ENCODE results near the gene VAMP4. TPM values are rescaled to one million over a fixed set of nuclear protein-coding genes. Genes with fewer than 3 reads are reported as not detected.

Gene VAMP4

DNA sequence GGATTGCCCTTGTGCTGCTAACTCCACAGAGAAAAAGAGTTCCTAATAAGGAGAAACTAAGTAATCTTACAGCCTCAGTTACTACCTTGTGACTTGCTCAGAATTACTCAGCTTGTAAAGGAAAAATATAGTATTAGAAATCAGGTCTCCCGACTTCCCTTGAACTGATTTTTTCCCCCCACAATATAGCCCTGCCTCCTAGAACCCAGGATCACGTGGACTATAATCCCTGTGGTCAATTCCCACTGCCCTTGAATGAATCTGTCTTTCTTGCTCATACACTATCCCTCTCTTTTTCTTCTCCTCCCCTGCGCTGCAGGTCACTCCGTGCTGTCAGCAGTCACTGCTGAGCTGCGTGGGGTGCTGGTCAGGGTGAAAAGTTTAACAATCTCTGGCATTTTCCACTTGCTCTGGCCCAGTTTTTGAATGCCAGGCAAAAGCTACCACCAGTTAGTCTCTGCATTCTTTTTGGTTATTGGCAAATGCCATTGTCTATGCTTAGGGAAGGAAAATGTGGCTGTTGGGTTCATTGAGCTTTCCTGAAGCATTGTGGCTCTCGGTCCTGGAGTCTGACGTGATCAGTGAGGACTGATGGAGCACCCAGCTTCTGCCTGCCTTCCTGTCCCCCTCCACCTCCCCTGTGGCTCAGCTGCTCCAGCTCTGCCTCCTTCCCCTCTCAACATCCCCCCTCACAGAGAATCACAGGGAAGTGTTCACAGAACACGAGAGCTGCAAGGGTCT lies 87.5 kb downstream of the VAMP4 start:
- H4K5ac ChIP-seq (ENCODE audit: low read length) = no peak overlapping the region
- no peak for DNase-seq
- no peaks in the 10 kb centered on the region for H3K79me2 ChIP-seq (ENCODE audit: control insufficient read depth, insufficient read depth, low read length)
- no peak overlapping the region for H3K56ac ChIP-seq (ENCODE audit: low read length)
- no peak overlapping the region for H3K23ac ChIP-seq (ENCODE audit: low read length)
- H4K8ac ChIP-seq (ENCODE audit: low read depth, low read length) = no peak overlapping the region
- H3K4me3 ChIP-seq (ENCODE audit: low read length) = no peak overlapping the region
- no peak overlapping the region for H3K27ac ChIP-seq (ENCODE audit: low read depth, low read length)
- H3K27me3 ChIP-seq (ENCODE audit: insufficient read depth, low read length, poor library complexity) = no peaks in the 10 kb centered on the region
- no peak overlapping the region for H3K4ac ChIP-seq (ENCODE audit: low read depth, low read length)
- H3K18ac ChIP-seq (ENCODE audit: low read length) = no peak overlapping the region
- no CpG with 5 or more reads among the region's 8 CpGs for WGBS (ENCODE audit: extremely low coverage, insufficient coverage, low lambda C conversion rate)
- H2AK5ac ChIP-seq (ENCODE audit: low read length) = no peak overlapping the region
- no peak overlapping the region for H2BK5ac ChIP-seq (ENCODE audit: low read length)
- no peak overlapping the region for H3K4me2 ChIP-seq (ENCODE audit: low read length)
- no peaks in the 10 kb centered on the region for H3K36me3 ChIP-seq (ENCODE audit: control insufficient read depth, insufficient read depth, low read length)
- no peak overlapping the region for H3K9ac ChIP-seq (ENCODE audit: low read length)
- no peaks in the 10 kb centered on the region for H3K79me1 ChIP-seq (ENCODE audit: low read length)
- no peak overlapping the region for H2BK120ac ChIP-seq (ENCODE audit: low read depth, low read length)
- H3K4me1 ChIP-seq (ENCODE audit: control insufficient read depth, low read depth, low read length) = no peaks in the 10 kb centered on the region
- H2BK15ac ChIP-seq (replicated peaks; ENCODE audit: low read depth) = no peak overlapping the region

DNA sequence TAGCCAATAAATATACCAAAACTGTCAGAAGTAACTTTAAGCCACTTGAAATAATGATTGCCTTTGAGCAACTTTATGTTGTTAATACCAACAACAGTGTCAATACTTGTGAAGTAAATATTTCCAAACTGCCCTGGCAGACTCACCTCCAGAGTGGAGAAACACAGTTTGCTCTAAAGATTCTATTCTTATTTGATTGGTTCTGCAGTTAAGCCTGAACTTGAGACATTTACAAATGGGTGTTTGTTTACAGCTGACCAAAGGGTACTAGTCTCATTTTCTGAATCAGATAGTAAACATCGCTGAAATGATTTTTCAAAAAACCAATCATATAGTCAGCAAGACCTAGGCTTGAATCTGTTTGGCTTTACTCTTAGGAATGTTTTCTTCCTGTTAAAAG lies 88.1 kb downstream of the VAMP4 start:
- Histone ChIP-seq H3K9ac (ENCODE audit: low read length) (no peak overlapping the region), H3K27me3 (ENCODE audit: insufficient read depth, low read length, poor library complexity) (no peaks in the 10 kb centered on the region), H4K8ac (ENCODE audit: low read depth, low read length) (no peak overlapping the region), H2BK15ac (replicated peaks; ENCODE audit: low read depth) (no peak overlapping the region), H3K36me3 (ENCODE audit: control insufficient read depth, insufficient read depth, low read length) (no peaks in the 10 kb centered on the region), H3K4ac (ENCODE audit: low read depth, low read length) (no peak overlapping the region), H4K5ac (ENCODE audit: low read length) (no peak overlapping the region), H2AK5ac (ENCODE audit: low read length) (no peak overlapping the region), H3K4me1 (ENCODE audit: control insufficient read depth, low read depth, low read length) (no peaks in the 10 kb centered on the region), H3K27ac (ENCODE audit: low read depth, low read length) (no peak overlapping the region), H3K79me2 (ENCODE audit: control insufficient read depth, insufficient read depth, low read length) (no peaks in the 10 kb centered on the region), H3K56ac (ENCODE audit: low read length) (no peak overlapping the region), H3K79me1 (ENCODE audit: low read length) (no peaks in the 10 kb centered on the region), H3K18ac (ENCODE audit: low read length) (no peak overlapping the region), H3K4me2 (ENCODE audit: low read length) (no peak overlapping the region), H2BK120ac (ENCODE audit: low read depth, low read length) (no peak overlapping the region), H3K23ac (ENCODE audit: low read length) (no peak overlapping the region), H3K4me3 (ENCODE audit: low read length) (no peak overlapping the region), H2BK5ac (ENCODE audit: low read length) (no peak overlapping the region)
- WGBS (ENCODE audit: extremely low coverage, insufficient coverage, low lambda C conversion rate) = no CpG with 5 or more reads among the region's 1 CpG
- DNase-seq = no peak

GRCh38 chr1:171652234-171652822 lies 89.5 kb downstream of the VAMP4 start, which contains the start of gene MYOC:
Gene MYOC (minus strand): TSS chr1:171652688. CDS start chr1:171652611, 77 bp downstream.
- Histone ChIP-seq H4K8ac (ENCODE audit: low read depth, low read length) (no peak within 1 kb of the TSS), H2BK5ac (ENCODE audit: low read length) (no peak within 1 kb of the TSS), H3K18ac (ENCODE audit: low read length) (no peak within 1 kb of the TSS), H2AK5ac (ENCODE audit: low read length) (no peak within 1 kb of the TSS), H3K79me2 (ENCODE audit: control insufficient read depth, insufficient read depth, low read length) (no peaks in the 10 kb centered on the region), H3K79me1 (ENCODE audit: low read length) (no peaks in the 10 kb centered on the region), H3K56ac (ENCODE audit: low read length) (no peak within 1 kb of the TSS), H2BK15ac (replicated peaks; ENCODE audit: low read depth) (no peak within 1 kb of the TSS), H3K4me3 (ENCODE audit: low read length) (no peak within 1 kb of the TSS), H4K5ac (ENCODE audit: low read length) (no peak within 1 kb of the TSS), H2BK120ac (ENCODE audit: low read depth, low read length) (no peak within 1 kb of the TSS), H3K4me2 (ENCODE audit: low read length) (no peak within 1 kb of the TSS), H3K9ac (ENCODE audit: low read length) (no peak within 1 kb of the TSS), H3K27me3 (ENCODE audit: insufficient read depth, low read length, poor library complexity) (no peaks in the 10 kb centered on the region), H3K23ac (ENCODE audit: low read length) (no peak within 1 kb of the TSS), H3K4ac (ENCODE audit: low read depth, low read length) (no peak within 1 kb of the TSS), H3K36me3 (ENCODE audit: control insufficient read depth, insufficient read depth, low read length) (no peaks in the 10 kb centered on the region), H3K27ac (ENCODE audit: low read depth, low read length) (no peak within 1 kb of the TSS), H3K4me1 (ENCODE audit: control insufficient read depth, low read depth, low read length) (no peaks in the 10 kb centered on the region)
- DNase-seq = no peak
- WGBS (ENCODE audit: extremely low coverage, insufficient coverage, low lambda C conversion rate) = no CpG with 5 or more reads among the region's 8 CpGs

Small RNA genes within 50 kb of the gene (small RNA-seq; reads per million reads assigned to genes)
- gene RF00601 (ENCODE audit: insufficient read depth) = not detected

Data from mesendoderm (in vitro differentiated cells).